ENCODE results near the gene SASH1.

- TF ChIP-seq CTCF (tag by site-specific recombination; IDR thresholded peaks at IDR 0.05): no peak
- no peak for TF ChIP-seq ZBTB7A (tag by site-specific recombination; IDR thresholded peaks at IDR 0.05; ENCODE audit: low read depth)
- TF ChIP-seq PATZ1 (tag by site-specific recombination; IDR thresholded peaks at IDR 0.05): no peak
These were observed 192.2 kb downstream of the SASH1 start for GRCh38 chr6:148534871-148535270.

All from HEK293 (cell line).